ENCODE data around the gene KRT20.

GRCh38 chr17:40878044-40878443 lies 7.0 kb downstream of the KRT20 start:
- TF ChIP-seq CTCF (IDR thresholded peaks at IDR 0.05) (no peak), POLR2A (IDR thresholded peaks at IDR 0.05) (no peak)
